Stimulated activated CD8-positive, alpha-beta memory T cell treated with anti-CD3 and anti-CD28 coated beads, Interleukin-12 subunit alpha, Interleukin-12 subunit beta, amount 100 ng/mL, for 1 hour (primary cell): Measurements from ENCODE around the gene PRSS2.
"Not testable (repeated sequence)": the region's sequence is repeated elsewhere in the genome, so short reads cannot be mapped to it uniquely, and the experiment has no call there.

ENCODE experiments used
- DNase-seq: peaks from one replicate; pipeline ENCODE4 v3.0.0-alpha.2; 2020; ENCODE audit warnings: low read depth

Gene PRSS2

GRCh38 chr7:142770661-142771352 lies at the start of gene PRSS2:
PRSS2 (plus strand) TSS chr7:142770970; CDS start chr7:142770983, 13 bp downstream.
- no peak for DNase-seq

DNA sequence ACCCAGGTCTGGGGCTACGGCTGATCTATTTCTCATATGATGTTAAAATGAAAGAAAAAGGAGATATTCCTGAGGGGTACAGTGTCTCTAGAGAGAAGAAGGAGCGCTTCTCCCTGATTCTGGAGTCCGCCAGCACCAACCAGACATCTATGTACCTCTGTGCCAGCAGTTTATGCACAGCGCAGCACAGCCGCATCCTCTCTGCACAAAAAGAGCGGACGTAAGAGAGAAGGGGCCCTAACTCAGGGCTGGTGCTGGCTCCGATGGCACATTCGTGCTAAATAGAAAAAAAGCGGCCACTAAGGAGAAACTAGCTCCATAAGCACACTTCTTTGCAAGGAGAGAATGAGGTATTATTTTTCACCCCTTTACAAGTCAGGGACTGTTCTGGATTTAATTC lies 49.8 kb upstream of the PRSS2 start:
- DNase-seq, result no peak

DNA sequence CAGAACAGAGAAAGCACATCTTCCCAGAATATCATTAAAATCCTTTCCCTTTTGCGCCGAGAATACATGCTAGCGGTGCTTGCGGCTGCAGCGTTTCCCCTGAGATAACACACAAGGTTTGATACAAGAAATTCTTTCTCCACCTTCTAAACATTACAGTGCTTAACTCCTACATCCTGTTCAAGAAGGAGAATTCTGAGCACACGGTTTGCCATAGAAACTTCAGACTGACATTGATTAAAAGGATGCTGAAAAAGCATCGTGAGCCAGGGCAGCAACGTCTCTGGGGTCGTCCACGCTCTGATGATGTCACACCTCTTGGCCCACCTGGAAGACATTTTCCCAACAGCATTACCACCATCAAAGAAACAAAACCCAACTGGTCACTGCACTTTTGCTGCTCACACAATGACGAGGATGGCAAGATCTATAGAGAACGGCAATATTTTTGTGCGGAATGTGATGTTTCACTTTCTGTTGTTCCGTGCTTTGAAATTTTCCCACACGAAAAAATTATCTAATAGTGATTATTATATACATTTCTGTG lies 48.4 kb upstream of the PRSS2 start:
- DNase-seq, result no peak

DNA sequence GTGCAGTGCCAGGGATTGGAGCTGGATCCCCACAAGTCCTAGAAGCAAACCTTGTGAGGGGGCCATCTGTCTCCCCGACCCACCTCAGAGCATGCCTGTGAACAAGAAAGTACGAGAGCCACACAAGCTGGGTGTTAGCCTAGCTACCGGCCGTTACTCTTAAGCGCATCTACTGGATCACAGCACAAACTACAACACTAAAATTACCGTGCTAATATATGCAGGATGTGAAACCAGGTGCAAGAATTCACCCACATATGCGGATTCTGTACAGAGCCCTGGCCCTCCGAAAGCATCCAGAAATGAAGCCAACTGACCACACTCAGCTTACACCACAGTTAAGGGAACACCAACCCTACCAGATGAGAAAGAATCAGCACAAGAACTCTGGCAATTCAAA lies 37.5 kb upstream of the PRSS2 start:
- no peak for DNase-seq

- no peak for DNase-seq
Observed at GRCh38 chr7:142739923-142740492, 30.8 kb upstream of the PRSS2 start.

DNA sequence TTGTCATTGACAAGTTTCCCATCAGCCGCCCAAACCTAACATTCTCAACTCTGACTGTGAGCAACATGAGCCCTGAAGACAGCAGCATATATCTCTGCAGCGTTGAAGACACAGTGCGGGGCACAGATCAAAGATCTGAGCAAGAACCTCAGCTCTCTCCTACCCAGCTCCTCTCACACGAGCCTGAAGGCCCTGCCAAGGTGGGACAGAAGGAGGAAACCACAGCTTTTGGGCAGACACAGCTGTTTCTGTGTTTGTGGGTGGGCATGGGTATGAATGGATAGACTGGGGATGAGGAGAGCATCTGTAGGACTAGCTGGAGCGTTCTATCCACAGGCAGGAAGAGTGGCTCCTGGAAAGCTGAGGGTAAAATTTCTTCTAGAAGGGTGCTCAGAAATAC lies 30.0 kb upstream of the PRSS2 start:
- no peak for DNase-seq

GRCh38 chr7:142741932-142742331 lies 28.8 kb upstream of the PRSS2 start:
- not testable (repeated sequence) for DNase-seq

DNA sequence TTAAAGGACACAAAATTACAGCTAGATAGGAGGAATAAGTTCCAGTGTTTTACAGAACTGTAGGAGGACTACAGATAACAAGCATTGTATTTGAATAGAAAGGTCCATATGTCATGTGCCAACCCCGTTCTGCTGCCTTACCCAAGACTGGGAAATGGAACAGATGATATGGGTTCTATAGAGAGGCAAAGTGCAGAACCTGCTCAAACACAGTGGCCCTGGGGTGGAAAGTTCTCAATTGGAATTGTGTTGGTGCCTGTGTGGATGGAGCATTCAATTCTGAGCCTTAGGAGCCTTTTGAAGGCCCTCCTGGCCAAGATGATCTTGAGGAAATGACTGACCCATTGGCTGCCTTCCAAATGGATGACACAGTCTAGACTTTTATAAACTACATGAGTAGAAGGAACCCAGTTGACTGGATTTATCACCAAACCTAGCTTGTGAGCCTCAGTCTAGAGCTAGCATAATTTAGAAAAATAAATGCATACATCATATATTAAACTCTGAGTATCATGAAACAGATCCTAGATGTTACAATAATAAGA lies 25.6 kb upstream of the PRSS2 start:
- DNase-seq, result no peak

GRCh38 chr7:142745745-142746144 lies 25.0 kb upstream of the PRSS2 start:
- no peak for DNase-seq

- DNase-seq, result no peak
Observed at GRCh38 chr7:142746264-142746663, 24.5 kb upstream of the PRSS2 start.

- not testable (repeated sequence) for DNase-seq
Observed at GRCh38 chr7:142748410-142748809, 22.4 kb upstream of the PRSS2 start.

DNA sequence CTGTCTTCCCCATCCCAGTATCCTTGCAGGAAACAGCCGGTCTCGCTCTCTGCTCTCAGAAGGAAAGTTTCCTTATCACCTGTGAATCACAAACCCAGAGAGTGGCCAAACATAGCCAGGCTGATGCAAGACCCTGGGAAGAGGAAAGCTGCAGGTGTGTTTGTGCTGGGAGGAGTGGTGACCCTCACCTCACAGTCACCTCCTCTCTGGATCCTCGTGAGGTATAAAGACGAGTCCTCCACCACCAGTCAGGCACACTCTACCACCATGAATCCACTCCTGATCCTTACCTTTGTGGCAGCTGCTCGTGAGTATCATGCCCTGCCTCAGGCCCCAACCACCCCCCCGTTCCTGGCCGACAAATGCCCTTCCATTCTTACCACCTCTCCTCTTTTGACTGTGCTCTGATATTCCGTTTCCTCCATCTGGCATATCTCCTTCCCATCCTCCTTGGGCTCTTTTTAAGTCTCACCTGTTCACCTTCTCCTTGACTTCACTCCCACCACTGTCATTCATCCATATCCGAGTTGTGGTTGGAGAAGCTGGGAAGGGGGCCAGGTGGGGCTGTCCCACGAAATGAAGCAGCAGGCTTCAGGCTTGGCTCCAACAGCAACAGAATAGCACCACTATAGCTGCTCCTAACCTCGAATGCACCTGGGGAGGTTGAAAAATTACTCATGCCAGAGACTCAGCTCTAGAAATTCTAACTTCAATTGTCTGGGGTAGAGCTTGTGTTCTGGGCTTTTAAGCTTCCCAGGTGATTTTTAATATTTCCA lies 21.4 kb upstream of the PRSS2 start, which contains the start of gene PRSS1:
Gene PRSS1, plus strand, starts transcription at position 255 of the 776 bp plus-strand sequence. Its CDS starts 13 bp downstream, at position 268.
- DNase-seq, result no peak

DNA sequence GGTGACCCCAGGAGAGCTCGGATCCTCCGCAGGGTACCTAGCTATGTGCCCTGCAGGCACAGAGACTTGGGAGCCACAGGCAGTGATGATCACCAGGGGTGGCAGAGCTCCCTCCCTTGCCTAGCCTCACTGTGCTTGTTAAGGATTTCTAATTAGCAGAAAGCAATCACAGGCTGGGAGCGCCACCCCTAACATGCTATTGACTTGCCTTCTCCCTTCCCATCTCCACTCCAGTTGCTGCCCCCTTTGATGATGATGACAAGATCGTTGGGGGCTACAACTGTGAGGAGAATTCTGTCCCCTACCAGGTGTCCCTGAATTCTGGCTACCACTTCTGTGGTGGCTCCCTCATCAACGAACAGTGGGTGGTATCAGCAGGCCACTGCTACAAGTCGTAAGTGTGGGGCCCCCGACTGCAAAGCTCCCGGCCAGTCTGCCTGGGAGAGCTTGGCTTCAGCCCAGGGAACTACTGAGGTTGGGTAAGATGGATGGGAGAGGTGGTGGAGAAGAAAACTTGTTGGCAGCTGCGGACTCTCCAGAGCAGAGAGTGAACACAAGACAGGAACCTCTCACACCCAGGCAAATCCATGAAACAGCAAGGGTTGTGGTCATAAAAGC lies 20.3 kb upstream of the PRSS2 start:
- no peak for DNase-seq

DNA sequence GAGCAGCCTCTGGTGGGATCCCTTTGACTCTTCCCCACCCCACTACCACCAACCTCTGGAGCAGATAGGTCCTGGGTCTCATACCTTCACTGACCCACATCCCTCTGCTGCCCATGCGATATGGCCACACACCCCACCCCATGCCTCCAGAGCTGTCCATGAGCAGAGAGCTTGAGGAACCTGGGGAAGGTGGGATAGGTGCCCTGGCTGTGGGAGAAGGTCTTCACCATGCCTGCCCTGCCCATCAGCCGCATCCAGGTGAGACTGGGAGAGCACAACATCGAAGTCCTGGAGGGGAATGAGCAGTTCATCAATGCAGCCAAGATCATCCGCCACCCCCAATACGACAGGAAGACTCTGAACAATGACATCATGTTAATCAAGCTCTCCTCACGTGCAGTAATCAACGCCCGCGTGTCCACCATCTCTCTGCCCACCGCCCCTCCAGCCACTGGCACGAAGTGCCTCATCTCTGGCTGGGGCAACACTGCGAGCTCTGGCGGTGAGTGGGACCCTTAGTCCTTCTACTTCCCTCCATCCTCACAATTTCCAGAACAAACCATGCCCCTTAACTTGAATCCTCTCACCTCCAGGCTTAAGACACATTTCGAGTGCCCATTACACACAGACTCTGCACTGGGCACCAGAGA lies 19.1 kb upstream of the PRSS2 start:
- DNase-seq, result not testable (repeated sequence)

- no peak for DNase-seq
Observed at GRCh38 chr7:142752376-142753225, 18.2 kb upstream of the PRSS2 start.

DNA sequence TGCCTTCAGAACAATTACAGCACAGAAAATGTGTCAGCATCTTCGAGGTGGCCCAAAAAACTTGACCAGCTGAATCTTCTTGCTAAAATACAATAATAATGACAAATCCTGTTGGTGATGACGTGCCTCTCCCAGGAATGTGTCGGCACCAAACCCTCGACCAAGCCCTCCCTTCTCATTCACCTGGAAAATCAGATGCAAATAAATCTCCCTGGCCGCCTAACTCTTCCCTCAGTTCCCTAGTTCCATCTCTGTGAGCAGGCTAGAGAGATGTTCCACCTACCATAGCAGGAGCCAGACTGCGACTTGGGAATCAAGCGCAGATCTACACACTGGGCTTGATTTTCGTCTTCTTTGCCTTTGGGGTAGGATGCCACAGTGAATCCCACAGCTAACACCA lies 17.4 kb upstream of the PRSS2 start:
- DNase-seq, result no peak

DNA sequence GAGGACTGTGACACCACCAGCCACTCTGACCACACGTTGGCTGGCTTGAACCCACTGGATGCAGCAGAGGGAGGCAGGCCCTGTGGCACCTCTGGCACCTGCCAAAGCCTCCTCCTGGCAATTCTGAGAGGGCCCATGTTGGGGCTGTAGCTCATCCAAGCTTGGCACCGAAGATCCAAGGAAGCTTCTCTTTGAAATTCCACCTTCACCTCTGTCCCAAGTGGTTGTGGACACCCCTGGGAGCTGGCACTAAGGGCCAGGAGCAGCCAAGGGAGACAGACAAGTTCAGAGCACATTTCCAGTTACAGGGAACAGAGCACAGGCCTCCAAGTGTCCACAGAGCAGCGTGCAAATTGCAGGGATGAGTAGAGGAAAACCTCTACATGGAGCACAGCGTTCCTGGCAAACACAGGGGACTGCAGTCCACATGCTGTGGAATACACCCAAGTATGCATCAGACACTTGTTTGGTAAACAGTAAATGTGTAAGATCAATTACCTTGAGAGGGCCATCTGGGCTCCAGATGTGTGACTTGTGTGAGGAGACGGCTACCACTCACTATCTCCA lies 16.8 kb upstream of the PRSS2 start:
- not testable (repeated sequence) for DNase-seq

DNA sequence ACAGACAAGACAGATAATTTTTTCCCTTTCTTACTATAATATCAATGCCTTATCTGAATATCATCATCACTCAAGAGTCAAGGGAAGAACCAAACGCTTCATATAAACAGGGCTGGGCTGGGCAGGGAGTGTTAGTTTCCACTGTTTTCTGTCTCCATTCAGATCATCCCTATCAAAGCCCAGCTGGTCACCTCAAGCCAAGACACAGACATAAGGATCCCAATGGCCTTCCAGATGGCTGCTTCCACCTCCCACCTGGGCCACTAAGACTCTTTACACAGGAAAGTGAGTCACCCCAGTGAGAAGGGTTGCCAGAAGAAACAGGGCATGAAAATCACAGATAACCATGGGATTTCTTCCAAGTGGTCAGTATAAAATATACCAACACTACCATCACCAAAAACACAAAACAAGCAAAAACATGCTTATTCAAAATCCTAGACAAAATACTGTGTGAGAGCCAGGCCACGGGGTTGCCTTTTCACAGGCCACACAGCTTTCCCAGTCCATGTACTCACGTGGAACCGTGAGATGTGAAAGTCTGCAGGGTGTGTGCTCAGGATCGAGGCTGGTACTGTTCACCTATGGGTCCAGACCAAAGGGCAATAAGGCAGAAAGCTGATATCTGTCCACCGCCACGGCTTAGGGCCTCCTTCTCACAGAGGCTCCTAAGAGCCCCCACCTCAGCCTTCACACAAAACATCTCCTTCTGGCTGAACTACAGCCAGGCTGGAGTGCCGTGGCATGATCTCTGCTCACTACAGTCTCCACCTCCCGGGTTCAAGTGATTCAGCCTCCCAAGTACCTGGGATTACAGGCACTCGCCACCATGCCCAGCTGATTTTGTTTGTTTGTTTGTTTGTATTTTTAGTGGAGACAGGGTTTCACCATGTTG lies 15.8 kb upstream of the PRSS2 start:
- DNase-seq, result no peak

- not testable (repeated sequence) for DNase-seq
Observed at GRCh38 chr7:142758312-142758711, 12.5 kb upstream of the PRSS2 start.
